Measurements from ENCODE around the gene OIT3. TPM values are rescaled to one million over a fixed set of nuclear protein-coding genes. Genes with fewer than 3 reads are reported as not detected.

The OIT3 gene
- total and polyA plus RNA-seq, 2 donors (not counting 3 experiments of a cell fraction or from before 2014, with no cell fraction given): 0.15 TPM; not detected in 1

DNA sequence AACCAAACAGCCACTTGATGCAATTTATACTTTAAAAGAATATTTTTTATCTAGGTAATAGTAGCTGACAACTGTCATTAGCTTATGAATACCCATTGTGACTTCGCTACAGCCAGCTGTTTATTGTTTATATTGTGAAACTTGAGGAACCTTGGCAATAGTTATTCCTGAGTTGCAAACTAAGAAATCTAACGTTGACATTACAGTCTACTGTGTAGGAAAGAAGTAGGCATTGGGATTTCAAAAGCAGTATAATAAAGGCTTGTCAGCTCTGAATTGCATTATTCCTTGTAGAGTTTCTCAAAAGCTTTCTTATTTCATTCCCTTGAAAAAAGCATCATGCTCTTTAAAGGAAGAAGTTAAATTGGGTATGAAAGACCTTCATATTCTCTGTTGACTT, 42.7 kb upstream of the OIT3 start:
- dilution Hi-C loops (cut with MboI; ENCODE audit: extremely low pct_ligation_motif_present, low sequenced_read_pairs): no loop called here

More for the DNA sequence above, 42.7 kb upstream of the OIT3 start:
- Histone ChIP-seq H3K36me3 (ENCODE audit: control insufficient read depth in 2 of 2, extremely low read depth in 1 of 2, insufficient read depth in 2 of 2, low read length in 2 of 2) (no peaks in the 10 kb centered on the region), H3K79me2 (ENCODE audit: control insufficient read depth, insufficient read depth, low read length) (no peaks in the 10 kb centered on the region), H3K4me1 (ENCODE audit: control insufficient read depth, extremely low read depth, insufficient read depth, low read length) (no peaks in the 10 kb centered on the region), H3K27me3 (ENCODE audit: control insufficient read depth in 2 of 2, insufficient read depth in 2 of 2, low read length in 2 of 2) (no peaks in the 10 kb centered on the region), H3K9me3 (replicated peaks; ENCODE audit: control insufficient read depth, insufficient read depth, low read length) (no peaks in the 10 kb centered on the region), H2AFZ (ENCODE audit: low read depth, low read length) (no peak overlapping the region), H3K9me1 (replicated peaks; ENCODE audit: control insufficient read depth, extremely low read depth, insufficient read depth, low read length) (no peaks in the 10 kb centered on the region), H4K20me1 (replicated peaks; ENCODE audit: control insufficient read depth, extremely low read depth, insufficient read depth, low read length) (no peaks in the 10 kb centered on the region), H3K27ac (ENCODE audit: insufficient read depth, low read depth, low read length) (no peak overlapping the region), H3K4me3 (replicated peaks in 1 of 3; ENCODE audit: insufficient read depth in 1 of 3, low read depth in 1 of 3, low read length in 3 of 3) (no peak overlapping the region), H3K9ac (replicated peaks; ENCODE audit: extremely low read depth, insufficient read depth, low read length) (no peak overlapping the region), H3K4me2 (ENCODE audit: insufficient read depth, low read length) (no peak overlapping the region)
- TF ChIP-seq, protein P1, sequence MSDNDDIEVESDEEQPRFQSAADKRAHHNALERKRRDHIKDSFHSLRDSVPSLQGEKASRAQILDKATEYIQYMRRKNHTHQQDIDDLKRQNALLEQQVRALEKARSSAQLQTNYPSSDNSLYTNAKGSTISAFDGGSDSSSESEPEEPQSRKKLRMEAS (IDR thresholded peaks at IDR 0.05; ENCODE audit: insufficient read depth, insufficient read length): no peak
- TF ChIP-seq POLR2AphosphoS5 (IDR thresholded peaks at IDR 0.05; ENCODE audit: insufficient read depth, low read depth, low read length): no peak
- TF ChIP-seq EZH2 (IDR thresholded peaks at IDR 0.05; ENCODE audit: borderline replicate concordance, low read depth, low read length, severe bottlenecking): no peak
- no peak for TF ChIP-seq FOS (IDR thresholded peaks at IDR 0.05; ENCODE audit: borderline replicate concordance, insufficient read depth, low read length)
- TF ChIP-seq MYC (IDR thresholded peaks at IDR 0.05; ENCODE audit: low read depth, low read length): no peak
- TF ChIP-seq CTCF (IDR thresholded peaks at IDR 0.05; ENCODE audit: extremely low read depth in 1 of 2, insufficient read depth in 1 of 2, low read depth in 1 of 2, low read length in 2 of 2): no peak
- no peak for TF ChIP-seq POLR2A (IDR thresholded peaks at IDR 0.05; ENCODE audit: low read depth, low read length)
- TF ChIP-seq GATA2 (IDR thresholded peaks at IDR 0.05; ENCODE audit: insufficient read depth, insufficient read length, low read depth, low read length): no peak
- TF ChIP-seq JUN (IDR thresholded peaks at IDR 0.05; ENCODE audit: borderline replicate concordance, insufficient read depth, insufficient read length, low read depth): no peak
- no TSS peak for BruUV-seq (replicated peaks)
- intact Hi-C loops (cut with micrococcal nuclease): no loop called here
- POLR2A ChIA-PET: no interaction called here
- FAIRE-seq: no peak
- DNase-seq (ENCODE audit: low read depth, low spot score): no peak
- CTCF ChIA-PET: interaction anchor here (1.3 to 1.6 kb wide), 2 partner anchors 13 to 17 kb away, joined by 3 to 5 read pairs; no protein-coding TSS in a partner anchor

Measured in endothelial cell of umbilical vein (primary cell).